ENCODE results near the gene POLN.

POLN gene

GRCh38 chr4:2174061-2174460 is 67.9 kb downstream of the POLN start:
- TF ChIP-seq SNAI2 (CRISPR knock-in tag; IDR thresholded peaks at IDR 0.05), result no peak
- no peak for TF ChIP-seq ZNF8 (CRISPR knock-in tag; IDR thresholded peaks at IDR 0.05)
- no peak for TF ChIP-seq ZFP30 (CRISPR knock-in tag; IDR thresholded peaks at IDR 0.05)
- TF ChIP-seq ARNTL (CRISPR knock-in tag; IDR thresholded peaks at IDR 0.05; ENCODE audit: borderline replicate concordance, low read depth), result no peak
- TF ChIP-seq ZNF565 (CRISPR knock-in tag; conservative IDR thresholded peaks at IDR 0.05; ENCODE audit: low read depth), result no peak
- no peak for TF ChIP-seq POU6F1 (CRISPR knock-in tag; IDR thresholded peaks at IDR 0.05; ENCODE audit: borderline replicate concordance, low read depth)
- TF ChIP-seq CSRNP3 (CRISPR knock-in tag; IDR thresholded peaks at IDR 0.05), result no peak
- TF ChIP-seq TOX (CRISPR knock-in tag; IDR thresholded peaks at IDR 0.05; ENCODE audit: borderline replicate concordance), result no peak
- no peak for TF ChIP-seq PPARA (CRISPR knock-in tag; IDR thresholded peaks at IDR 0.05; ENCODE audit: borderline replicate concordance)
- TF ChIP-seq BACH2 (CRISPR knock-in tag; IDR thresholded peaks at IDR 0.05; ENCODE audit: borderline replicate concordance), result no peak
- no peak for TF ChIP-seq RARB (CRISPR knock-in tag; IDR thresholded peaks at IDR 0.05)
- no peak for TF ChIP-seq CREB5 (CRISPR knock-in tag; IDR thresholded peaks at IDR 0.05; ENCODE audit: low read depth)
- TF ChIP-seq OSR1 (CRISPR knock-in tag; IDR thresholded peaks at IDR 0.05), result no peak
- TF ChIP-seq CSDC2 (CRISPR knock-in tag; IDR thresholded peaks at IDR 0.05), result no peak
- ATAC-seq, result no peak

- TF ChIP-seq CREB5 (CRISPR knock-in tag; IDR thresholded peaks at IDR 0.05; ENCODE audit: low read depth) (no peak), PATZ1 (CRISPR knock-in tag; IDR thresholded peaks at IDR 0.05; ENCODE audit: borderline replicate concordance) (no peak), POU6F1 (CRISPR knock-in tag; IDR thresholded peaks at IDR 0.05; ENCODE audit: borderline replicate concordance, low read depth) (no peak), OSR1 (CRISPR knock-in tag; IDR thresholded peaks at IDR 0.05) (no peak), ESRRG (CRISPR knock-in tag; IDR thresholded peaks at IDR 0.05) (no peak), ARNTL (CRISPR knock-in tag; IDR thresholded peaks at IDR 0.05; ENCODE audit: borderline replicate concordance, low read depth) (no peak), ZNF8 (CRISPR knock-in tag; IDR thresholded peaks at IDR 0.05) (no peak), ZFP30 (CRISPR knock-in tag; IDR thresholded peaks at IDR 0.05) (no peak), BACH2 (CRISPR knock-in tag; IDR thresholded peaks at IDR 0.05; ENCODE audit: borderline replicate concordance) (no peak)
- no peak for ATAC-seq
Measured at GRCh38 chr4:2172627-2173231, 69.2 kb downstream of the POLN start.

GRCh38 chr4:2172161-2172560 is 69.8 kb downstream of the POLN start:
- TF ChIP-seq TOX (CRISPR knock-in tag; IDR thresholded peaks at IDR 0.05; ENCODE audit: borderline replicate concordance) (no peak), SNAI2 (CRISPR knock-in tag; IDR thresholded peaks at IDR 0.05) (no peak), ARNTL (CRISPR knock-in tag; IDR thresholded peaks at IDR 0.05; ENCODE audit: borderline replicate concordance, low read depth) (no peak), OSR1 (CRISPR knock-in tag; IDR thresholded peaks at IDR 0.05) (no peak), CSRNP3 (CRISPR knock-in tag; IDR thresholded peaks at IDR 0.05) (no peak), ZNF8 (CRISPR knock-in tag; IDR thresholded peaks at IDR 0.05) (no peak), ZNF565 (CRISPR knock-in tag; conservative IDR thresholded peaks at IDR 0.05; ENCODE audit: low read depth) (no peak), ZFP3 (CRISPR knock-in tag; IDR thresholded peaks at IDR 0.05) (no peak), BACH2 (CRISPR knock-in tag; IDR thresholded peaks at IDR 0.05; ENCODE audit: borderline replicate concordance) (no peak), TCF4 (CRISPR knock-in tag; IDR thresholded peaks at IDR 0.05; ENCODE audit: borderline replicate concordance) (no peak), PPARA (CRISPR knock-in tag; IDR thresholded peaks at IDR 0.05; ENCODE audit: borderline replicate concordance) (no peak), ZFP30 (CRISPR knock-in tag; IDR thresholded peaks at IDR 0.05) (no peak)
- ATAC-seq, result no peak

Measured in SK-N-SH treated with all-trans-retinoic acid at 6 μM for 48 hours (cell line).